Measurements from ENCODE around the gene DNAH12. TPM values are rescaled to one million over a fixed set of nuclear protein-coding genes. Genes with fewer than 3 reads are reported as not detected.
A peak's percentile ranks its signal among the peaks of the same experiment; 100 is the strongest.

The DNAH12 gene
- total and polyA plus RNA-seq, 2 of the 13 experiments (the other 11 are each of a cell fraction or from before 2014, with no cell fraction given): 0.11 TPM

DNA sequence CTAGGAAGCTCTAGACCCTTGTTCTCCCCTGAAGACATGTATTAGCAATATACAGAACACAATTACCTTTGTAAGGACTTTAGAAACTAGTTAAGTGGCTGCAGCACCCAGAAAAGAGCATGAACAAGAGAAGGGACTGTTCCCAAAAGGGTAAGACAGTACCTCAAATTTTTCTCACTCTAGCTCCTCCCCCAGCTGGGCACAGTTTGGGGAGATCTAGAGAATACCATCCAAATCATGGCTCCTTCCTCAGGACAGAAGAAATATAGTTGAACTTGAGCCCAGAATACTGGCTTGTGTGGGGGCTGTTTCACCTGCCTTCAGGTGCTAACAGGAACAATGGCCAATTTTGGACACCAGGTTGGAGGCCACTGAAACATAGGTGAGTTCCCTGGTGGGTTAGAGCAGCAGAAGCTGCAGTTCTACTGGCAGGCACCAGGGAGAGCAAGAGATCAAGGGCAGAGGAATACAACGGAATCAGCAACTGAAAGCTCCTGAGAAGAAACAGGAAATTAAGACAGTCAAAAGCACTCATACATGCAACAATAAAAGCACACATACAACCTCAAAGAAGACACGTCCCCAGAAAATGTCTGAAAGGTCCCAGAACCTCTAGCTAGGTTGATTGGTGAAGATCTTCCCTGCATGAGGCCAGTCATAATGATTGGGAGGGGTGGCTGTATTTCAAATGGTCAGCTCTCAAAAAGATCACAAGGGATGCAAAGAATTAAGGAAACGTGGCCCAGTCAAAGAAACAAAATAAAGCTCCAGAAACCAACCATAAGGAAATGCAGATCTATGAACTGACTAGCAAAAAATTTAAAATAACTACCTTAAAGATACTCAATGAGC lies 146.7 kb downstream of the DNAH12 start (continued):
- TF ChIP-seq, protein P1, sequence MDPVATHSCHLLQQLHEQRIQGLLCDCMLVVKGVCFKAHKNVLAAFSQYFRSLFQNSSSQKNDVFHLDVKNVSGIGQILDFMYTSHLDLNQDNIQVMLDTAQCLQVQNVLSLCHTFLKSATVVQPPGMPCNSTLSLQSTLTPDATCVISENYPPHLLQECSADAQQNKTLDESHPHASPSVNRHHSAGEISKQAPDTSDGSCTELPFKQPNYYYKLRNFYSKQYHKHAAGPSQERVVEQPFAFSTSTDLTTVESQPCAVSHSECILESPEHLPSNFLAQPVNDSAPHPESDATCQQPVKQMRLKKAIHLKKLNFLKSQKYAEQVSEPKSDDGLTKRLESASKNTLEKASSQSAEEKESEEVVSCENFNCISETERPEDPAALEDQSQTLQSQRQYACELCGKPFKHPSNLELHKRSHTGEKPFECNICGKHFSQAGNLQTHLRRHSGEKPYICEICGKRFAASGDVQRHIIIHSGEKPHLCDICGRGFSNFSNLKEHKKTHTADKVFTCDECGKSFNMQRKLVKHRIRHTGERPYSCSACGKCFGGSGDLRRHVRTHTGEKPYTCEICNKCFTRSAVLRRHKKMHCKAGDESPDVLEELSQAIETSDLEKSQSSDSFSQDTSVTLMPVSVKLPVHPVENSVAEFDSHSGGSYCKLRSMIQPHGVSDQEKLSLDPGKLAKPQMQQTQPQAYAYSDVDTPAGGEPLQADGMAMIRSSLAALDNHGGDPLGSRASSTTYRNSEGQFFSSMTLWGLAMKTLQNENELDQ (CRISPR knock-in tag; IDR thresholded peaks at IDR 0.05; ENCODE audit: borderline replicate concordance): no peak
- TF ChIP-seq KAT2B (IDR thresholded peaks at IDR 0.05; ENCODE audit: borderline replicate concordance, low read depth, low read length) (no peak), RAD21 (CRISPR knock-in tag; IDR thresholded peaks at IDR 0.05) (peak; percentile 79), HMGXB4 (CRISPR knock-in tag; IDR thresholded peaks at IDR 0.05; ENCODE audit: borderline replicate concordance in 1 of 2, low read depth in 1 of 2) (peak in 1 of 2 experiments; percentile 24; a peak in 1 of 4 replicates), ZFP37 (CRISPR knock-in tag; IDR thresholded peaks at IDR 0.05; ENCODE audit: borderline replicate concordance) (no peak), ZNF234 (CRISPR knock-in tag; conservative IDR thresholded peaks at IDR 0.05) (no peak), MXI1 (IDR thresholded peaks at IDR 0.05; ENCODE audit: borderline replicate concordance, low read depth, low read length) (no peak), GATAD1 (CRISPR knock-in tag; IDR thresholded peaks at IDR 0.05) (no peak), ZNF253 (CRISPR knock-in tag; IDR thresholded peaks at IDR 0.05; ENCODE audit: borderline replicate concordance) (no peak), MYNN (CRISPR knock-in tag; IDR thresholded peaks at IDR 0.05; ENCODE audit: low read depth) (no peak), CREB1 (IDR thresholded peaks at IDR 0.05) (no peak), CREB1 (CRISPR knock-in tag; IDR thresholded peaks at IDR 0.05) (no peak), ZNF839 (CRISPR knock-in tag; IDR thresholded peaks at IDR 0.05; ENCODE audit: borderline replicate concordance) (no peak), SNAPC4 (CRISPR knock-in tag; IDR thresholded peaks at IDR 0.05) (no peak), ZXDC (CRISPR knock-in tag; IDR thresholded peaks at IDR 0.05) (no peak)

Data from HepG2 (cell line).